HG02973 (cell line): ENCODE results near the gene ARSA.
A peak's percentile ranks its signal among the peaks of the same experiment; 100 is the strongest.
"Not testable (repeated sequence)": the region's sequence is repeated elsewhere in the genome, so short reads cannot be mapped to it uniquely, and the experiment has no call there.

ENCODE experiments used
- ATAC-seq: cut with Tn5 transposase; IDR thresholded peaks from one replicate; pipeline ENCODE4 v1.9.1; 2021; ENCODE audit warnings: moderate library complexity; ENCODE audit not compliant: unreplicated experiment

The ARSA gene

GRCh38 chr22:50627642-50628542 is at the start of gene ARSA:
TSS of gene ARSA (minus strand) at chr22:50628152. CDS start at chr22:50627779, 373 bp downstream.
- ATAC-seq, result peak; percentile 45

- ATAC-seq, result no peak
Measured at GRCh38 chr22:50676661-50677492, 48.9 kb upstream of the ARSA start.

GRCh38 chr22:50676180-50676636 is 48.3 kb upstream of the ARSA start:
- no peak for ATAC-seq

GRCh38 chr22:50675553-50676179 is 47.7 kb upstream of the ARSA start:
- no peak for ATAC-seq

- no peak for ATAC-seq
Measured at GRCh38 chr22:50674606-50675552, 46.9 kb upstream of the ARSA start.

GRCh38 chr22:50674130-50674500 is 46.2 kb upstream of the ARSA start:
- ATAC-seq, result no peak

GRCh38 chr22:50673231-50674129 is 45.5 kb upstream of the ARSA start:
- no peak for ATAC-seq

- no peak for ATAC-seq
Measured at GRCh38 chr22:50672471-50673230, 44.7 kb upstream of the ARSA start, which contains the start of gene SHANK3. TSS of gene SHANK3 (plus strand) at chr22:50672823.

- no peak for ATAC-seq
Measured at GRCh38 chr22:50672041-50672440, 44.1 kb upstream of the ARSA start.

GRCh38 chr22:50671641-50672040 is 43.7 kb upstream of the ARSA start:
- ATAC-seq, result no peak

GRCh38 chr22:50670914-50671538 is 43.1 kb upstream of the ARSA start:
- no peak for ATAC-seq

GRCh38 chr22:50670513-50670912 is 42.6 kb upstream of the ARSA start:
- ATAC-seq, result no peak

- ATAC-seq, result no peak
Measured at GRCh38 chr22:50665738-50666137, 37.8 kb upstream of the ARSA start.

- ATAC-seq, result no peak
Measured at GRCh38 chr22:50665212-50665611, 37.3 kb upstream of the ARSA start.

- no peak for ATAC-seq
Measured at GRCh38 chr22:50660306-50660705, 32.4 kb upstream of the ARSA start.

GRCh38 chr22:50659711-50660110 is 31.8 kb upstream of the ARSA start:
- not testable (repeated sequence) for ATAC-seq

- ATAC-seq, result no peak
Measured at GRCh38 chr22:50657925-50658324, 30.0 kb upstream of the ARSA start.
